GM19240 (cell line): ENCODE results near the gene GJA4.

Experiments
- DNase-seq: peaks from one replicate; pipeline ENCODE4 v3.0.0; 2011; ENCODE audit warnings: low spot score; ENCODE audit not compliant: insufficient read length

Gene GJA4

GRCh38 chr1:34829250-34829649 lies 36.5 kb downstream of the GJA4 start:
- no peak for DNase-seq

- no peak for DNase-seq
These were observed 39.0 kb downstream of the GJA4 start for GRCh38 chr1:34831721-34832246.

GRCh38 chr1:34833711-34834110 lies 40.9 kb downstream of the GJA4 start:
- DNase-seq: no peak

GRCh38 chr1:34839526-34840305 lies 46.9 kb downstream of the GJA4 start:
- no peak for DNase-seq

- DNase-seq: no peak
These were observed 47.6 kb downstream of the GJA4 start for GRCh38 chr1:34840426-34840825.

- no peak for DNase-seq
These were observed 49.3 kb downstream of the GJA4 start for GRCh38 chr1:34842073-34842472.

- DNase-seq: no peak
These were observed 50.2 kb downstream of the GJA4 start for GRCh38 chr1:34842952-34843371.

- DNase-seq: no peak
These were observed 50.8 kb downstream of the GJA4 start for GRCh38 chr1:34843392-34844251.

- no peak for DNase-seq
These were observed 51.4 kb downstream of the GJA4 start for GRCh38 chr1:34844252-34844634.
